GM21619 (cell line): Measurements from ENCODE around the gene NKIRAS1.
"Not testable (repeated sequence)": the region's sequence is repeated elsewhere in the genome, so short reads cannot be mapped to it uniquely, and the experiment has no call there.

Experiments used
- ATAC-seq: cut with Tn5 transposase; IDR thresholded peaks from one replicate; pipeline ENCODE4 v1.9.1; 2021; ENCODE audit not compliant: unreplicated experiment

The NKIRAS1 gene

GRCh38 chr3:23911397-23911796, 5.4 kb downstream of the NKIRAS1 start:
- ATAC-seq: no peak

- no peak for ATAC-seq
Measured at GRCh38 chr3:23909341-23909740, 7.4 kb downstream of the NKIRAS1 start.

- ATAC-seq: no peak
Measured at GRCh38 chr3:23904545-23904944, 12.2 kb downstream of the NKIRAS1 start.

GRCh38 chr3:23900744-23901143, 16.0 kb downstream of the NKIRAS1 start:
- no peak for ATAC-seq

- ATAC-seq: no peak
Measured at GRCh38 chr3:23895181-23895580, 21.6 kb downstream of the NKIRAS1 start.

- ATAC-seq: no peak
Measured at GRCh38 chr3:23894254-23895061, 22.3 kb downstream of the NKIRAS1 start.

- no peak for ATAC-seq
Measured at GRCh38 chr3:23889950-23890349, 26.8 kb downstream of the NKIRAS1 start.

GRCh38 chr3:23889386-23889785, 27.4 kb downstream of the NKIRAS1 start:
- no peak for ATAC-seq

- peak; percentile 47 for ATAC-seq
Measured at GRCh38 chr3:23888617-23889228, 28.1 kb downstream of the NKIRAS1 start.

- ATAC-seq: no peak
Measured at GRCh38 chr3:23886311-23886710, 30.5 kb downstream of the NKIRAS1 start.

GRCh38 chr3:23885210-23885609, 31.6 kb downstream of the NKIRAS1 start:
- no peak for ATAC-seq

- no peak for ATAC-seq
Measured at GRCh38 chr3:23884481-23884880, 32.3 kb downstream of the NKIRAS1 start.

- no peak for ATAC-seq
Measured at GRCh38 chr3:23882487-23882918, 34.3 kb downstream of the NKIRAS1 start.

- not testable (repeated sequence) for ATAC-seq
Measured at GRCh38 chr3:23881993-23882392, 34.8 kb downstream of the NKIRAS1 start.

GRCh38 chr3:23880703-23881339, 36.0 kb downstream of the NKIRAS1 start:
- ATAC-seq: no peak

GRCh38 chr3:23879485-23879884, 37.3 kb downstream of the NKIRAS1 start:
- no peak for ATAC-seq

GRCh38 chr3:23877329-23877980, 39.3 kb downstream of the NKIRAS1 start:
- ATAC-seq: no peak

GRCh38 chr3:23876923-23877322, 39.9 kb downstream of the NKIRAS1 start:
- ATAC-seq: no peak

GRCh38 chr3:23875113-23875725, 41.6 kb downstream of the NKIRAS1 start:
- no peak for ATAC-seq

- ATAC-seq: no peak
Measured at GRCh38 chr3:23874359-23875112, 42.3 kb downstream of the NKIRAS1 start.
